GM21526 (cell line): ENCODE measurements around the gene MTG2.

Source experiments
- ATAC-seq: cut with Tn5 transposase; IDR thresholded peaks from one replicate; pipeline ENCODE4 v1.9.1; 2021; ENCODE audit warnings: moderate library complexity; ENCODE audit not compliant: unreplicated experiment, low FRiP score

Gene MTG2

DNA sequence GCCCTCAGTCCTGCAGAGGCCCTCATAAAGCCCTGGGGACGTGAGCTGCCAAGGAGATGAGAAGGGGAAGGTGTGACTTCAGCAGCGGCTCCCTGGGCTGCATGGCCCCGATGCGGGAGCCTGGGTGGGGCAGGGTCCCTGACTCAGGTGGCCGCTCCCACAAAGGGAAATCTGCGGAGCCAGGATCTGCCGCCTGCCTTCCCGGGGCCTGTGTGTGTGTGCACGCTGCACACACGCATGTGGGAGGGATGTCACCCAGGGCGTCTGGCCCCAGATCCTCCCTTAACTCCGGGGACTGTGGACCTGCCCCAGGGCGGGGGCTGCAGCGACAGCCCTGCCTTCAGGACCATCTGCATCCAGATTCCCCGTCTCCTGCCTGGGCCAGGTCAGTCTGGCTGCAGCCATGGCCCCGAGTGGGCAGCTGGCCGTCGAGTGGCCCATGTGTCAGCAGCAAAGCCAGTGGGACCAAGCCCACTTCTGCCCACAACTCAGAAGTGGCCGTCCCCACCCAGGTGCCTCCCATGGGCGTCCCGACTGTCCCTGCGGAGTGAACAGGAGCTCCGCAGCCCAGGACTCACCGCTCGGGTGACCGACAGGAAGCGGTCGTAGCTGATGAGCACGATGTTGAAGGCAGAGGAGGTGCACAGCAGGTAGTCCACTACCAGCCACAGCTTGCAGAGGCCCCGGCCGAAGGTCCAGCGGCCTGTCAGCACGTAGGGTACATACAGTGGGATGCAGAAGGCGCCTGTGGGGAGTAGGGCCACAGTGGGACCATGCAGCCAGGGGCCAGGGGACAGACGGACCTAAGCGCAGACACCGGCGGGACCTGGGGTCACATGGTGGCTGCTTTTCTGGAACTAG, 35.3 kb downstream of the MTG2 start:
- no peak for ATAC-seq

GRCh38 chr20:62219101-62219991, 36.5 kb downstream of the MTG2 start:
- no peak for ATAC-seq

- no peak for ATAC-seq
Measured at GRCh38 chr20:62219992-62220665, 37.3 kb downstream of the MTG2 start, which contains the start of gene HRH3. HRH3 (minus strand) TSS chr20:62220278; CDS start chr20:62219970, 308 bp downstream.

GRCh38 chr20:62220666-62221568, 38.1 kb downstream of the MTG2 start:
- ATAC-seq: no peak

DNA sequence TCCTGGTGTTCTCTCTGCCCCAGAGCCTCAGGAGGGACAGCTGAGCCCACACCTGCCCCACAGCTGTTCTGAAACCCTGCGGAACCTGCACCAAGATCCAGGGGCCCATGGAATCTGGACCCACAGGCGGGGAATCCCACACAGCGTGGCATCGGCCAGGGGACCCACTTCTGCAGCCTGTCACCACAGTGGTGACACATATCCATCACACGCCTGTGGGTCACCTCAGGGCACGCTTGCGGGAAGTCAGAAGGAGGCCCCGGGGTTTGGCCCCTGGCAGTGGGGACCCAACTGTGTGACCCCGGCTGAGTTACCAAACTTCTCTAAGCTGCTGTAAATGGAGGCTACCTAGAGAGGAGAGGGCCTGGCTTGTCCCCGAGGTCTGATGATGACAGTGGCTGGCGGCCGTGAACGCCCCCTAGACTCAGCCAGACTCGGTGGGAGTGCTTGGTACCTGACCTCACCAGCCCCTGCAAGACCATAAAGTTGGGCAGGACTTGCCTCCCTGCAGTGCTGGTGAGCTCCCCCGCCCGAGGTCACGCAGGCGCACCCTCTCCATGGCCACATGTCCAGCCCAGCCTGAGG, 39.5 kb downstream of the MTG2 start:
- ATAC-seq: no peak

DNA sequence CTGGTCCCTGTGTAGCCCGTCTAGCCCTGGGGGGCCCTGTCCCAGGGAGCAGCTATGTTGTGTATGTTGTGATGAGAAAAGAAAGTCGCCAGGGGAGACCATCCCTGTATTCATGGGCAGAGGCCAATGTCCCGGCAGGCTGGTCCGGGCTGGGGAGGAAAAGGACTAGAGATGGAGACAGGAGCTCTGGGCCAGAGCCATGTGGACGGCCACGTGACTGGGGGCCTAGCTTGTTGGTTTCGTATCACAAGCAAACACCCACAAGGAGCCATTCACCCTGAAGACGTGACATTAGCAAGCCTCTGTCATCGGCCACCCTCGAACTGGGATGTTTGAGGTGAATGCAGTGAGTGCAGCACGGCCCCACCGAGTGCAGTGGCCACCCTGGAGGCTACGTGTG, 40.1 kb downstream of the MTG2 start:
- ATAC-seq: no peak

GRCh38 chr20:62223571-62223970, 40.7 kb downstream of the MTG2 start:
- no peak for ATAC-seq

GRCh38 chr20:62224113-62224855, 41.5 kb downstream of the MTG2 start:
- no peak for ATAC-seq

GRCh38 chr20:62225026-62225425, 42.2 kb downstream of the MTG2 start:
- no peak for ATAC-seq

GRCh38 chr20:62225820-62226635, 43.2 kb downstream of the MTG2 start:
- no peak for ATAC-seq

DNA sequence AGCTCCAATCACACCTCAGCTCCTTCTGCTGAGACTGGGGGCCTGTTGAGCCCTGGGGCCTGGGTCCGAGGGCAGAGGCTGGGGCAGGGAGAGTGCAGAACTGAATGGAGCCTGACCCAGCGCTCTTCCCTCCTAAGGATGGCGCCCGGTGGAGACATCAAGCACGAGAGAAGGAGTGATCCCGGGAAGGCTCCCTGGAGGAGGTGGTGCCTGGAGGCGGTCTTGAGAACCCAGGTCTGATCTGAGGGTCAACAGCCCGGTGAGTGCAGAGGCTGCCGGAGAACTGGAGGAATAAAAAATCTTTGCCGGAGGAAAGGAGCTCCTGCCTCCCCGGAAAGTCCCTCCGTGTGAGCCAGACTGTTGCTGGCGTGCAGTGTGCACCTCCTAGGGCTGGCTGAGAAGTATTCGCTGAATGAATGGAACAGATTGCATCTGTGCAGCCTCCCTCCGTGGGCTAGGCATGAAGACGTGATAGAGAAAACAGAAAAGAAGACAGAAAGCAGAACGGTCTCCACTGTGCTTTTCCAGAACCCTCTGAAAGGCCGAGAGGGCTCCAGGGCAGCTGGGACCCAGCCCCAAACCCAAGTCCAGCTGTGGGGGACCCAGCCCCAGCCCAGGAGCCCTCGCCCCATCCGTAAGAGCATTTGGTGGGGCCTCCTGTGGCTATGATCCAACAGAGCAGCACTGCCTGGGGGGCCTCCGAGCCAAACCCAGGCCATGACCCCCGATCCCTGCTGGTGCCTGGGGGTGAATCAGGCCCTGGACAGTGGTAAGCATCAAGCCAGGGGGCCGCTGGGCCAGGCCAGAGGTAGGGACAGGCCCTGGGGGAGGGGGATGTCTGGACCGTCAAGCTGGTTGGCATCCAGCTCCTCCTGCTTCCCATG, 44.1 kb downstream of the MTG2 start:
- ATAC-seq: no peak

GRCh38 chr20:62227591-62227976, 44.8 kb downstream of the MTG2 start:
- no peak for ATAC-seq

DNA sequence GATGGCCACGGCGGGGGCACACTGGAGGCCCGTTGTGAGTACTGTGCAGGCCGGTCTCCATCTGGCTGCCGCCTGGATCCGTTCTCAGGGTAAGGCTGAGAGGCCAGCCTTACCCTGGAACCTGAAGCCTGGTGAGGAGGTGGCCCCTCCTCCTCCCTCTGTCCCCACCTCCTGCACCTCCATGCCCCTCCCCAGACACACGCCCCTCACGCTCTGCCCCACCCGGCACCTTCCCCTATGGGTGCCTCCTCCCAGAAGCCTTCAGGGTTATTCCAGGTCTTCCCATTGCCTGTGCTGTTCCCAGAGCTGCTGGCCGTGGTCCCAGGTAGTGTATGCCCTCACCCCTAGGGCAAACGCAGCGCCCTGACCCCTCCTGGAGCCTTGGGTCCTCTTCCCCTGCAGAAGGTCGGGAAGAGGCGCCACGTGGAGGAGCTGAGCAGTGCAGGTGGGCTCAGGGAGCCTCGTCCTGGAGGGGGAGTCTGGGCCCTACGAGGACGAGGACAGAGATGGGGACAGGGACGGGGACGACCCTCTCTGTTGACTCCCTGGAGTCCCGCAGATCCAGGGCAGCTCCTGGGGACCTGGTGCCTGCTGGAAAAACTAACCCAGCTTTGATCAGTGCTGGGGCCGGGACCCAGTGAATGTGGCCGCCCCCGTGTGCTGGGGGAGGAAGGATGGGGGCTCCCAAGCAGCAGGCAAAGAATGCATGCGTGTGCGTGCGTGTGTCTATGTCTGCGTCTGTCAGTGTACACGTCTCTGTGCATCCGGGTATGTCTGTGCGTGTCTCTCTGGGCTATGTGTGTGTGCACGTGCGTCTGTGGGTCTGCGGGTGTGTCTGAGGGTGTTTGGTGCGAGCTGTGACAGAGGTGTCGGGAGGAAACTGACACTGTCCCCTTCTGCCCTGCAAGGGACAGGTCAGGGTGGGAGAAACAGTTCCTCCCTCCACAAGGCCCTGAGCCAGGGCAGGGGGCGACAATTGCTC, 45.4 kb downstream of the MTG2 start:
- ATAC-seq: no peak

- ATAC-seq: no peak
Measured at GRCh38 chr20:62228982-62229545, 46.2 kb downstream of the MTG2 start.

DNA sequence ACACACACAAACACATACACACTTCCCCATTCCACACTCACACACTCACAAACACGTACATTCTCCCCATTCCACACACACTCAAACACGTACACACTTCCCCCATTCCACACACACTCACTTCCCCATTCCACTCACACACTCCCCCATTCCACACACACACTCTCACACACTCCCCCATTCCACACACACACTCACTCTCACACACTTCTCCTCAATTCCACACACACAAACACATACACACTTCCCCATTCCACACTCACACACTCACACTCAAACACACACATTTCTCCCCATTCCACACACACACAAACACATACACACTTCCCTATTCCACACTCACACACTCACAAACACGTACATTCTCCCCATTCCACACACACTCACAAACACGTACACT, 46.8 kb downstream of the MTG2 start:
- ATAC-seq: no peak

- ATAC-seq: no peak
Measured at GRCh38 chr20:62230276-62230675, 47.4 kb downstream of the MTG2 start.
